ENCODE results near the gene CTNNA2.

- TF ChIP-seq MAX (IDR thresholded peaks at IDR 0.05) (no peak), CEBPB (IDR thresholded peaks at IDR 0.05) (no peak), FOXM1 (IDR thresholded peaks at IDR 0.05; ENCODE audit: borderline replicate concordance, low read depth) (no peak), REST (IDR thresholded peaks at IDR 0.05; ENCODE audit: low read depth) (no peak), EGR1 (IDR thresholded peaks at IDR 0.05) (no peak), RAD21 (IDR thresholded peaks at IDR 0.05; ENCODE audit: low read depth) (no peak), USF1 (IDR thresholded peaks at IDR 0.05) (no peak), ZBTB7A (IDR thresholded peaks at IDR 0.05; ENCODE audit: low read depth) (no peak), EP300 (IDR thresholded peaks at IDR 0.05; ENCODE audit: borderline replicate concordance) (no peak), TEAD4 (IDR thresholded peaks at IDR 0.05) (no peak), CREB1 (IDR thresholded peaks at IDR 0.05; ENCODE audit: low read depth) (no peak)
Measured at GRCh38 chr2:80019571-80020460, 507.0 kb downstream of the CTNNA2 start.
